ENCODE measurements around the gene COL20A1. TPM values are rescaled to one million over a fixed set of nuclear protein-coding genes. Genes with fewer than 3 reads are reported as not detected.

The COL20A1 gene
- total RNA-seq, 2 donors from 2014 or later, result 7.1 TPM; not detected in 1

DNA sequence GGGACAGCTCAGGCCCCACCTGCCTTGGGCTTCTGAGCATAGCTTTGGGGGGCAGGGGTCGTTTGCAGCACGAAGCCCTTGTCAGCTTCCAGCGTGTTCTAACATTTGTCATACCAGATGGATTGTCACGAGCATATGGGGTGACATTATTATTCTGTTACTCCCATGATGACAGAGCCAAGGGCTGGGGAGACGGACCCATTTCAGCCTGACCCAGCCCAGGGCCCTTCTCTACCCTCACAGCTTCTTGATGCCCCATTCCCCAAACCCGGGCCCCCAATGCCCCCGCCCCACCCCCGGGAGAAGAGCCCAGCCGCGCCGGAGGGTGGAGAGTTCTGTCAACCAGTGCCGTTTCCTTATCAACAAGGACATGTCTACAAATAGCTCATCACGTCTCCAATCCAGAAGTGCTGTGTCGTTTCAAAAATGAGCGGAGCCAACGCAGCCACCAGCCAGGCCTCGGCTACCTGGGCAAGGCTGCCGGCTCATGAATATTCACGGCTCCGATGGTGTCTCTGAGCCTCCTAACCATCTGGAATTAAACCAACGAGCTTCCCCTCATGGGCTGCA is 77.7 kb downstream of the COL20A1 start:
- intact Hi-C loops (cut with DNase I), result no loop called here
- Histone ChIP-seq H3K36me3 (no peaks in the 10 kb centered on the region), H3K4me3 (no peak overlapping the region), H3K27ac (no peak overlapping the region), H3K4me1 (replicated peaks) (no peaks in the 10 kb centered on the region), H3K27me3 (replicated peaks; ENCODE audit: insufficient read depth) (peaks cover 9% of the 10 kb centered on the region), H3K9me3 (no peaks in the 10 kb centered on the region)
- TF ChIP-seq POLR2A (IDR thresholded peaks at IDR 0.05) (no peak), POLR2AphosphoS5 (IDR thresholded peaks at IDR 0.05) (no peak)
- TF ChIP-seq, protein P1, sequence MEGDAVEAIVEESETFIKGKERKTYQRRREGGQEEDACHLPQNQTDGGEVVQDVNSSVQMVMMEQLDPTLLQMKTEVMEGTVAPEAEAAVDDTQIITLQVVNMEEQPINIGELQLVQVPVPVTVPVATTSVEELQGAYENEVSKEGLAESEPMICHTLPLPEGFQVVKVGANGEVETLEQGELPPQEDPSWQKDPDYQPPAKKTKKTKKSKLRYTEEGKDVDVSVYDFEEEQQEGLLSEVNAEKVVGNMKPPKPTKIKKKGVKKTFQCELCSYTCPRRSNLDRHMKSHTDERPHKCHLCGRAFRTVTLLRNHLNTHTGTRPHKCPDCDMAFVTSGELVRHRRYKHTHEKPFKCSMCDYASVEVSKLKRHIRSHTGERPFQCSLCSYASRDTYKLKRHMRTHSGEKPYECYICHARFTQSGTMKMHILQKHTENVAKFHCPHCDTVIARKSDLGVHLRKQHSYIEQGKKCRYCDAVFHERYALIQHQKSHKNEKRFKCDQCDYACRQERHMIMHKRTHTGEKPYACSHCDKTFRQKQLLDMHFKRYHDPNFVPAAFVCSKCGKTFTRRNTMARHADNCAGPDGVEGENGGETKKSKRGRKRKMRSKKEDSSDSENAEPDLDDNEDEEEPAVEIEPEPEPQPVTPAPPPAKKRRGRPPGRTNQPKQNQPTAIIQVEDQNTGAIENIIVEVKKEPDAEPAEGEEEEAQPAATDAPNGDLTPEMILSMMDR (IDR thresholded peaks at IDR 0.05), result no peak
- 35% methylated on average over 21 of the region's 21 CpGs for WGBS
- no peak for DNase-seq (ENCODE audit: low spot score)

DNA sequence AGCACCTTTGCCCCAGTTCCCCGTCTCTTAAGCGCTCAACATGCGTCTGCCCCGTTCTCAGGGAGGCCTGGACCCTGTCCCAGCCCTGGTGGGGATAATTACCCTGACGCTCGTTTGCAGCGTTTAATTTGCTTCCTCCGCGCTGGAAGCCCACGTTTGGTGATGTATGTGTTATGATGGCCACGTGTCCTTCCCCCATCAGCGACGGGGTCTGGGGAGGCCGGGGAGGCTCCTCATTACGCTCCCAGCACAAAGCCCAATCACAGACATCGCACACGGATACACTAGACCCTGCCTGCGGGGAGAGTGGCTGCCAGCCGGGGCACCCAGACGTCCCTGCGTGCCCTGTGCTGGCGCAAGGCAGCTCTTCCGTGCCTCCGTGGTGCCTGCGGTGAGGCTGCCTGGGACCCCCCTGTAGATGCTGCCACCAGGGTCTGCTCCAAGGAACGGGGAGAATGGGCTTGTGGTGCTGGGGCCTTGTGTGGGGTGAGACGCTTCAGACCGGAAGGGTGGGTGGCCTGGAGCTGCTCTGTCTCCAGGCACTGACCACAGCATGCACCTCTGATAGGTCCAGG is 78.4 kb downstream of the COL20A1 start:
- 69% methylated on average over 28 of the region's 28 CpGs for WGBS
- H3K9me3 ChIP-seq, result no peaks in the 10 kb centered on the region
- H3K27me3 ChIP-seq (replicated peaks; ENCODE audit: insufficient read depth), result peaks cover 9% of the 10 kb centered on the region
- TF ChIP-seq, protein P1 (IDR thresholded peaks at IDR 0.05), result no peak
- no peak for TF ChIP-seq POLR2A (IDR thresholded peaks at IDR 0.05)
- no peak for TF ChIP-seq POLR2AphosphoS5 (IDR thresholded peaks at IDR 0.05)
- H3K4me1 ChIP-seq (replicated peaks), result no peaks in the 10 kb centered on the region
- H3K27ac ChIP-seq, result no peak overlapping the region
- DNase-seq (ENCODE audit: low spot score), result no peak
- H3K4me3 ChIP-seq, result no peak overlapping the region
- H3K36me3 ChIP-seq, result no peaks in the 10 kb centered on the region
- intact Hi-C loops (cut with DNase I), result no loop called here

DNA sequence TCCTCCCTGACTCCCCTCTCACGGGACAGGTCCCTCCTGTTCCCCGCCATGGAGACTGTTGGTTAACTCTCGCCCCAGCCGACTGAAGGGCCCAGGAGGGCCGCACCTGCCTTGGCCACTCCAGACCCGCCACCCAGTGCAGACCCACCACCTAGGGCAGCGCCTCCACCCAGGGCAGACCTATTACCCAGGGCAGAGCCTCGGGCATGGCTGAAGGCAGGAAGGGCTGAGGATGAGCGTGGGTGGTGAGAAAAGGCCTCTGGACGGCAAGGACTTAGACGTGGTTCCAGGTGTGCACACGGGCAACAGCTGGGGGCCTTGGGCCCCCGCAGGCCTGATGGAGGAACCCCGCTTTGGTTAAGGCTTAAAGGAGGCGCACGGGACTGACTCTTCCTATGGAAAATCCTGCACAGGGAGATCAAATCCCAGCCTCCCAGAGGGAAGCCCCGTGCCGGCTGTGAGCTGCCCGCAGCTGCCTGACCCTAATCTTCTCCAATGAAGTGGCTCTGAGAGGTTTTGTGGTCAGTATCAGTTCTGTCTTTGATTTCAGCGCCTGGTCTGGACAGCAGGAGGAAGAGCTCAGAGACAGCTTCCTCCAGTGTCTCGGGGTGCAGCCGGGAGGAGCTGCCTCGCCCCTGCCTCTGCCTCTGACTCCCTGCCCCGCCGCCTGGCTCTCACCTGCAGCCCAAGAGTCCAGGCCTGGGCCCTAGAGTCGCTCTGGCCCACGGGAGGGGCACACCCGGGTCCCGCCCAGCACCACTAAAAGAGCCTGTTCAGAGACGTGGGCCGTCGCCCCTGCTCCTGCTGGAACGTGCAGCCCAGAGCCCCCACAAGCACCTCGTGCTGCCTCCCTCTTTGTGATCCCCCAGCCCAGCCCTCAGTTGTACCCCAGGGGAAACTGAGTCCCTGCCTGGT is 80.2 kb downstream of the COL20A1 start:
- intact Hi-C loops (cut with DNase I), result no loop called here
- no peak for TF ChIP-seq POLR2AphosphoS5 (IDR thresholded peaks at IDR 0.05)
- TF ChIP-seq, protein P1 (IDR thresholded peaks at IDR 0.05), result no peak
- no peaks in the 10 kb centered on the region for H3K4me1 ChIP-seq (replicated peaks)
- no peak for DNase-seq (ENCODE audit: low spot score)
- no peak overlapping the region for H3K4me3 ChIP-seq
- H3K27ac ChIP-seq, result no peak overlapping the region
- H3K27me3 ChIP-seq (replicated peaks; ENCODE audit: insufficient read depth), result peaks cover 23% of the 10 kb centered on the region
- no peaks in the 10 kb centered on the region for H3K9me3 ChIP-seq
- 61% methylated on average over 34 of the region's 34 CpGs for WGBS
- no peaks in the 10 kb centered on the region for H3K36me3 ChIP-seq

DNA sequence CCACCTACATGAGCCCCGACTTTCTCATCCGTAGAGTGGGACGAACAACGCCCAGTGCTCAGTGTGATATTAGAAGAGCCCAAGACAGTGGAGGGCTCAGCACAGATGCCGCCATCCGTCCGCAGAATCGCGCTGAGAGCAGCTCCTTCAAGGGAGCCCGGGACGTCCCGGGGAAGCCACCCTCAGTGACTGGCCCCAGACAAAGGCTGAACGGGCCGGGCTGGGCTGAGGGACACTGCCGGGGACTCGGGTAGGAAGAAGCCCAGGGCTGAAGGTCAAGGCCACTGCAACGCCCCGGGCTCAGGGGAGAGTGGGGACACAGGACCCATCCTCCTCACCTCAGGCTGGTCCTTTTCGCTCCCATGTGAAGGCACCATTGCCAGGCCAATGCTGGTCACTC is 81.0 kb downstream of the COL20A1 start:
- intact Hi-C loops (cut with DNase I), result no loop called here
- no peak overlapping the region for H3K4me3 ChIP-seq
- no peaks in the 10 kb centered on the region for H3K36me3 ChIP-seq
- H3K4me1 ChIP-seq (replicated peaks), result no peaks in the 10 kb centered on the region
- no peaks in the 10 kb centered on the region for H3K9me3 ChIP-seq
- H3K27ac ChIP-seq, result no peak overlapping the region
- TF ChIP-seq POLR2A (IDR thresholded peaks at IDR 0.05), result no peak
- TF ChIP-seq POLR2AphosphoS5 (IDR thresholded peaks at IDR 0.05), result no peak
- TF ChIP-seq, protein P1 (IDR thresholded peaks at IDR 0.05), result no peak
- DNase-seq (ENCODE audit: low spot score), result no peak
- H3K27me3 ChIP-seq (replicated peaks; ENCODE audit: insufficient read depth), result peaks cover 30% of the 10 kb centered on the region
- 74% methylated on average over 18 of the region's 19 CpGs for WGBS

Data from prostate gland (tissue), 2 donors.